HepG2 (cell line): ENCODE measurements around the gene CDH1. TPM values are rescaled to one million over a fixed set of nuclear protein-coding genes. Genes with fewer than 3 reads are reported as not detected.

ENCODE experiments used
- ATAC-seq: fragments of 200-7000 bp; cut with Tn5 transposase; 3 replicates; pipeline ENCODE4 v1.9.1; 2020; ENCODE audit warnings: mild to moderate bottlenecking, moderate library complexity
- Bru-seq: library from RNA; stranded (reverse); fragments of 400-500 nt; gene quantifications from one replicate; lab custom pipeline; 2021; lab: Mats Ljungman, UMichigan
- BruChase-seq, 2 experiments: library from RNA; stranded (reverse); fragments of 400-500 nt; gene quantifications; one replicate each; lab custom pipeline; 2021; lab: Mats Ljungman, UMichigan
- BruUV-seq: library from RNA; stranded (reverse); fragments of 400-500 nt; replicated peaks from 2 replicates; lab custom pipeline; 2021; lab: Mats Ljungman, UMichigan
- CTCF ChIA-PET: fragments of 300-600 bp; formaldehyde crosslinking; extraction: SDS; loops from one replicate; lab custom pipeline; 2021; ENCODE audit warnings: low total read pairs, inconsistent platforms, low intra/inter-chr PET ratio; lab: Yijun Ruan, JAX
- POLR2A ChIA-PET: fragments of 350-600 bp; sonication (Branson Sonifier 250); formaldehyde crosslinking; loops from one replicate; lab custom pipeline; 2020; ENCODE audit warnings: antibody characterized with exemption, inconsistent platforms; lab: Yijun Ruan, JAX
- DNase-seq: peaks from one replicate; pipeline ENCODE4 v3.0.0-alpha.2; 2015; ENCODE audit warnings: low spot score
- FAIRE-seq: peaks from 3 replicates; lab custom pipeline; 2011; peaks lifted over from hg19 to GRCh38; lab: Jason Lieb, UNC
- H2AFZ ChIP-seq: one replicate; pipeline ENCODE4 v1.6.1; 2011; ENCODE audit warnings: low read length, inconsistent platforms
- H3K27ac ChIP-seq: fragments of 300-600 bp; 3 replicates; pipeline ENCODE4 v1.8.0; 2011; ENCODE audit warnings: mixed run types, mild to moderate bottlenecking, mixed read lengths, low read length, inconsistent platforms; ENCODE audit not compliant: insufficient read depth; ENCODE audit errors: extremely low read length
- H3K27me3 ChIP-seq, 2 experiments: fragments of 200-600 bp in 1 of 2; 2 replicates in 1 of 2; 3 replicates in 1 of 2; pipeline versions ENCODE4 v1.6.0 to v1.8.0; 2011; ENCODE audit warnings: low read length in 2 of 2, mild to moderate bottlenecking in 2 of 2, moderate library complexity in 2 of 2, inconsistent platforms in 1 of 2; ENCODE audit not compliant: insufficient read depth in 2 of 2, control insufficient read depth in 1 of 2
- H3K36me3 ChIP-seq, 2 experiments: fragments of 200-600 bp in 1 of 2; replicated peaks in 1 of 2; 2 replicates in 1 of 2; 3 replicates in 1 of 2; pipeline versions ENCODE4 v1.5.1 to v1.8.0; 2011; ENCODE audit warnings: low read length in 2 of 2, inconsistent platforms in 1 of 2; ENCODE audit not compliant: insufficient read depth in 2 of 2, control insufficient read depth in 1 of 2
- H3K4me1 ChIP-seq: 2 replicates; pipeline ENCODE4 v1.5.1; 2012; ENCODE audit warnings: low read length, inconsistent platforms; ENCODE audit not compliant: insufficient read depth
- H3K4me2 ChIP-seq: 2 replicates; pipeline ENCODE4 v1.6.0; 2011; ENCODE audit warnings: low read depth, low read length, inconsistent platforms
- H3K4me3 ChIP-seq, 3 experiments: fragments of 200-600 bp in 1 of 3; sonication (generic), shearing (Covaris generic) in 1 of 3; replicated peaks in 1 of 3; 2 replicates each; pipeline ENCODE4 v1.5.1; 2011 to 2016; ENCODE audit warnings: low read length in 3 of 3, inconsistent platforms in 2 of 3, low read depth in 2 of 3, mild to moderate bottlenecking in 2 of 3, control low read depth in 1 of 3, mixed read lengths in 1 of 3; ENCODE audit not compliant: insufficient read depth in 1 of 3
- H3K79me2 ChIP-seq: one replicate; pipeline ENCODE4 v1.6.1; 2011; ENCODE audit warnings: low read length, inconsistent platforms; ENCODE audit not compliant: insufficient read depth
- H3K9ac ChIP-seq: 2 replicates; pipeline ENCODE4 v1.6.0; 2011; ENCODE audit warnings: mild to moderate bottlenecking, low read depth, low read length, inconsistent platforms; ENCODE audit not compliant: insufficient read depth
- H3K9me3 ChIP-seq: 2 replicates; pipeline ENCODE4 v1.5.1; 2012; ENCODE audit warnings: mild to moderate bottlenecking, low read length
- H4K20me1 ChIP-seq: 2 replicates; pipeline ENCODE4 v1.6.0; 2011; ENCODE audit warnings: inconsistent platforms, mild to moderate bottlenecking, low read length, moderate library complexity; ENCODE audit not compliant: insufficient read depth
- ARHGAP35 ChIP-seq: sonication (generic); formaldehyde crosslinking; IDR thresholded peaks from 2 replicates; pipeline ENCODE4 v1.9.0; 2022; ENCODE audit warnings: mild to moderate bottlenecking, inconsistent platforms, moderate library complexity, missing genetic modification reagents, borderline replicate concordance
- JDP2 ChIP-seq: sonication (generic); formaldehyde crosslinking; IDR thresholded peaks from 2 replicates; pipeline ENCODE4 v1.8.1; 2022; ENCODE audit warnings: missing genetic modification reagents, borderline replicate concordance
- NFYC ChIP-seq: IDR thresholded peaks from 2 replicates; pipeline ENCODE4 v1.6.1; 2016; ENCODE audit warnings: missing genetic modification reagents, missing compliant biosample characterization
- PHF5A ChIP-seq: IDR thresholded peaks from one replicate; pipeline ENCODE4 v1.6.1; 2018; ENCODE audit warnings: low read depth, missing genetic modification reagents; ENCODE audit not compliant: unreplicated experiment
- SP2 ChIP-seq: sonication (generic); formaldehyde crosslinking; IDR thresholded peaks from 2 replicates; pipeline ENCODE4 v1.5.1; 2020; ENCODE audit warnings: mild to moderate bottlenecking, missing genetic modification reagents
- ZNF282 ChIP-seq: fragments of 450-650 bp; IDR thresholded peaks from 2 replicates; pipeline ENCODE4 v1.6.1; 2018; ENCODE audit not compliant: partially characterized antibody
- ZNF562 ChIP-seq: sonication (generic); formaldehyde crosslinking; IDR thresholded peaks from 2 replicates; pipeline ENCODE4 v1.8.0; 2022; ENCODE audit warnings: missing genetic modification reagents, borderline replicate concordance
- ZNF615 ChIP-seq: sonication (generic); formaldehyde crosslinking; IDR thresholded peaks from 2 replicates; pipeline ENCODE4 v1.5.0; 2020; ENCODE audit warnings: mild to moderate bottlenecking, missing genetic modification reagents, borderline replicate concordance
- ZNF629 ChIP-seq: sonication (generic); formaldehyde crosslinking; conservative IDR thresholded peaks from 2 replicates; pipeline ENCODE4 v1.5.0; 2020; ENCODE audit warnings: missing genetic modification reagents
- ZNF766 ChIP-seq: sonication (generic); formaldehyde crosslinking; IDR thresholded peaks from 2 replicates; pipeline ENCODE4 v1.5.0; 2020; ENCODE audit warnings: missing genetic modification reagents, borderline replicate concordance
- WGBS: methylation state at CpG from one replicate; pipeline ENCODE4 v1.1.6; 2017; ENCODE audit warnings: low lambda C conversion rate; 5-methylcytosine and 5-hydroxymethylcytosine counted together
- in situ Hi-C: cut with HindIII; loops from 2 replicates; pipeline ENCODE4 v1.10.0; 2017; ENCODE audit warnings: low pct_unique_long_range_greater_than_20kb; ENCODE audit not compliant: extremely low pct_ligation_motif_present
- intact Hi-C: fragments of 100-400 bp; cut with micrococcal nuclease; formaldehyde crosslinking; loops from one replicate; pipeline ENCODE4 v1.10.0; 2022; ENCODE audit not compliant: unreplicated experiment
- long read RNA-seq, 2 experiments: library from RNA in 1 of 2; library from polyadenylated mRNA in 1 of 2; stranded (forward) in 1 of 2; unstranded in 1 of 2; transcript quantifications; one replicate each; pipeline ENCODE4 v2.0.0, GENCODE V29; 2019 to 2022
- polyA minus RNA-seq, 3 experiments: library from RNA; depleted of rRNA, polyadenylated mRNA; stranded (reverse); fragments of >200 nt; gene quantifications; 2 replicates each; pipeline ENCODE4 v1.2.3, GENCODE V29; 2011; ENCODE audit warnings: low replicate concordance in 1 of 3
- polyA plus RNA-seq, 8 experiments: library from polyadenylated mRNA; depleted of rRNA in 3 of 8; stranded (reverse) in 7 of 8; unstranded in 1 of 8; fragments of >200 nt; fragmentation: Illumina TruSeq in 4 of 8; extraction: Trizol in 4 of 8; gene quantifications; 2 replicates each; pipeline versions ENCODE4 v1.2.1 to v1.2.3, GENCODE V29; 2011 to 2016; ENCODE audit warnings: low read depth in 4 of 8, missing spikeins in 1 of 8, mixed read lengths in 1 of 8; ENCODE audit not compliant: insufficient read depth in 1 of 8
- total RNA-seq, 5 experiments: library from RNA; depleted of rRNA; stranded (reverse); fragments of >200 nt; fragmentation: Illumina TruSeq; extraction: Trizol; gene quantifications; 2 replicates each; pipeline ENCODE4 v1.2.3, GENCODE V29; 2016; ENCODE audit warnings: low read depth in 1 of 5
- TF ChIP-seq, protein P1 (sequence below): sonication (generic); formaldehyde crosslinking; IDR thresholded peaks from 2 replicates; pipeline ENCODE4 v1.5.1; 2020; ENCODE audit warnings: mild to moderate bottlenecking, missing genetic modification reagents, moderate library complexity
- TF ChIP-seq, protein P2 (sequence below): sonication (generic); formaldehyde crosslinking; IDR thresholded peaks from 2 replicates; pipeline ENCODE4 v1.8.0; 2022; ENCODE audit warnings: missing genetic modification reagents, mild to moderate bottlenecking, borderline replicate concordance

Gene CDH1
- 0.70 and 0.95 TPM in 2 replicates for total RNA-seq (2016; rRNA removed; fragmentation: Illumina TruSeq; extraction: Trizol)
- 0.10 and 0.18 TPM in 2 replicates for total RNA-seq (2016; cell fraction: cytosol; rRNA removed; fragmentation: Illumina TruSeq; extraction: Trizol; ENCODE audit: low read depth)
- 0.51 and 1.0 TPM in 2 replicates for total RNA-seq (2016; cell fraction: insoluble cytoplasmic fraction; rRNA removed; fragmentation: Illumina TruSeq; extraction: Trizol)
- 0.17 and 0.31 TPM in 2 replicates for total RNA-seq (2016; cell fraction: membrane; rRNA removed; fragmentation: Illumina TruSeq; extraction: Trizol)
- 1.9 and 2.1 TPM in 2 replicates for total RNA-seq (2016; cell fraction: nucleus; rRNA removed; fragmentation: Illumina TruSeq; extraction: Trizol)
- 9.8 and 10.0 TPM in 2 replicates for polyA plus RNA-seq (2011; rRNA removed)
- polyA plus RNA-seq (2011; cell fraction: cytosol; rRNA removed), result 3.0 and 7.2 TPM in 2 replicates
- 4.1 and 7.8 TPM in 2 replicates for polyA plus RNA-seq (2011; cell fraction: nucleus; rRNA removed)
- polyA plus RNA-seq (2012), result 25.1 and 45.8 TPM in 2 replicates
- 0.11 and 0.24 TPM in 2 replicates for polyA plus RNA-seq (2016; cell fraction: cytosol; fragmentation: Illumina TruSeq; extraction: Trizol; ENCODE audit: low read depth)
- polyA plus RNA-seq (2016; cell fraction: insoluble cytoplasmic fraction; fragmentation: Illumina TruSeq; extraction: Trizol; ENCODE audit: low read depth), result 0.56 and 1.3 TPM in 2 replicates
- 0.18 and 0.21 TPM in 2 replicates for polyA plus RNA-seq (2016; cell fraction: membrane; fragmentation: Illumina TruSeq; extraction: Trizol; ENCODE audit: low read depth)
- polyA plus RNA-seq (2016; cell fraction: nucleus; fragmentation: Illumina TruSeq; extraction: Trizol; ENCODE audit: insufficient read depth, low read depth), result 2.6 and 4.5 TPM in 2 replicates
- 1.1 and 21.8 TPM in 2 replicates for polyA minus RNA-seq (2011; rRNA and poly(A)+ RNA removed; ENCODE audit: low replicate concordance)
- polyA minus RNA-seq (2011; cell fraction: cytosol; rRNA and poly(A)+ RNA removed), result 16.0 and 28.9 TPM in 2 replicates
- polyA minus RNA-seq (2011; cell fraction: nucleus; rRNA and poly(A)+ RNA removed), result 5.7 and 10.7 TPM in 2 replicates
- Bru-seq, nascent RNA, result percentile 31 among the genes with signal in this experiment
- percentile 34 among the genes with signal in this experiment for BruChase-seq, experiment 1, labeled RNA remaining after a 6-hour chase
- percentile 29 among the genes with signal in this experiment for BruChase-seq, experiment 2, labeled RNA remaining after a 2-hour chase
- long read RNA-seq, experiment 1, full-length matches to known transcripts, result 2 of 2 reads
- long read RNA-seq, experiment 1, partial matches to known transcripts, result 0 of 2 reads
- long read RNA-seq, experiment 1, other reads (novel, unspliced or antisense), result 0 of 2 reads
- long read RNA-seq, experiment 2, full-length matches to known transcripts, result 3 of 11 reads
- long read RNA-seq, experiment 2, partial matches to known transcripts, result 1 of 11 reads
- long read RNA-seq, experiment 2, other reads (novel, unspliced or antisense), result 7 of 11 reads

DNA sequence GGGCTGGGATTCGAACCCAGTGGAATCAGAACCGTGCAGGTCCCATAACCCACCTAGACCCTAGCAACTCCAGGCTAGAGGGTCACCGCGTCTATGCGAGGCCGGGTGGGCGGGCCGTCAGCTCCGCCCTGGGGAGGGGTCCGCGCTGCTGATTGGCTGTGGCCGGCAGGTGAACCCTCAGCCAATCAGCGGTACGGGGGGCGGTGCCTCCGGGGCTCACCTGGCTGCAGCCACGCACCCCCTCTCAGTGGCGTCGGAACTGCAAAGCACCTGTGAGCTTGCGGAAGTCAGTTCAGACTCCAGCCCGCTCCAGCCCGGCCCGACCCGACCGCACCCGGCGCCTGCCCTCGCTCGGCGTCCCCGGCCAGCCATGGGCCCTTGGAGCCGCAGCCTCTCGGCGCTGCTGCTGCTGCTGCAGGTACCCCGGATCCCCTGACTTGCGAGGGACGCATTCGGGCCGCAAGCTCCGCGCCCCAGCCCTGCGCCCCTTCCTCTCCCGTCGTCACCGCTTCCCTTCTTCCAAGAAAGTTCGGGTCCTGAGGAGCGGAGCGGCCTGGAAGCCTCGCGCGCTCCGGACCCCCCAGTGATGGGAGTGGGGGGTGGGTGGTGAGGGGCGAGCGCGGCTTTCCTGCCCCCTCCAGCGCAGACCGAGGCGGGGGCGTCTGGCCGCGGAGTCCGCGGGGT lies at the start of gene CDH1:
Gene CDH1, plus strand, starts transcription at position 247 of the 684 bp plus-strand sequence. Its CDS starts 124 bp downstream, at position 371.
- H3K36me3 ChIP-seq, result no peaks in the 10 kb centered on the region
- intact Hi-C loops (loop anchor here (5.0 kb wide), 1 partner anchor 1765 kb away; no protein-coding TSS in a partner anchor), in situ Hi-C loops (no loop called here)
- H3K27me3 ChIP-seq, result peaks cover 1 to 26% of the 10 kb centered on the region in 2 experiments; a peak in 3 of 5 replicates
- no peaks in the 10 kb centered on the region for H3K79me2 ChIP-seq
- no peaks in the 10 kb centered on the region for H3K9me3 ChIP-seq
- no peak within 1 kb of the TSS for H2AFZ ChIP-seq
- 5% methylated on average over 26 of the region's 63 CpGs for WGBS
- H3K9ac ChIP-seq, result peak within 1 kb of the TSS; percentile 62
- ChIA-PET POLR2A (interaction anchor here (7.0 kb wide), 1 partner anchor 55 kb away, joined by 134 read pairs; no protein-coding TSS in a partner anchor), CTCF (no interaction called here)
- no peak within 1 kb of the TSS for H3K27ac ChIP-seq
- BruUV-seq, result no TSS peak
- no peaks in the 10 kb centered on the region for H4K20me1 ChIP-seq
- H3K4me2 ChIP-seq, result peak within 1 kb of the TSS; percentile 86
- H3K4me3 ChIP-seq, result peak within 1 kb of the TSS; percentile 48 to 78 (median 60)
- no peak for FAIRE-seq
- ATAC-seq, result peak; percentile 48
- DNase-seq, result no peak
- H3K4me1 ChIP-seq, result peaks cover 91% of the 10 kb centered on the region
- TF ChIP-seq ZNF629 (CRISPR knock-in tag) (no peak), PHF5A (CRISPR knock-in tag) (no peak), ZNF562 (CRISPR knock-in tag) (no peak), NFYC (CRISPR knock-in tag) (peak; percentile 77), ZNF282 (no peak), ZNF766 (CRISPR knock-in tag) (0 out of 2 replicates have a peak, but pooled peaks have one; percentile 27), JDP2 (no peak), SP2 (CRISPR knock-in tag) (peak; percentile 49), ARHGAP35 (CRISPR knock-in tag) (peak; percentile 38; the same call in 1 of the 2 replicates), ZNF615 (CRISPR knock-in tag) (no peak)
- TF ChIP-seq, protein P1, sequence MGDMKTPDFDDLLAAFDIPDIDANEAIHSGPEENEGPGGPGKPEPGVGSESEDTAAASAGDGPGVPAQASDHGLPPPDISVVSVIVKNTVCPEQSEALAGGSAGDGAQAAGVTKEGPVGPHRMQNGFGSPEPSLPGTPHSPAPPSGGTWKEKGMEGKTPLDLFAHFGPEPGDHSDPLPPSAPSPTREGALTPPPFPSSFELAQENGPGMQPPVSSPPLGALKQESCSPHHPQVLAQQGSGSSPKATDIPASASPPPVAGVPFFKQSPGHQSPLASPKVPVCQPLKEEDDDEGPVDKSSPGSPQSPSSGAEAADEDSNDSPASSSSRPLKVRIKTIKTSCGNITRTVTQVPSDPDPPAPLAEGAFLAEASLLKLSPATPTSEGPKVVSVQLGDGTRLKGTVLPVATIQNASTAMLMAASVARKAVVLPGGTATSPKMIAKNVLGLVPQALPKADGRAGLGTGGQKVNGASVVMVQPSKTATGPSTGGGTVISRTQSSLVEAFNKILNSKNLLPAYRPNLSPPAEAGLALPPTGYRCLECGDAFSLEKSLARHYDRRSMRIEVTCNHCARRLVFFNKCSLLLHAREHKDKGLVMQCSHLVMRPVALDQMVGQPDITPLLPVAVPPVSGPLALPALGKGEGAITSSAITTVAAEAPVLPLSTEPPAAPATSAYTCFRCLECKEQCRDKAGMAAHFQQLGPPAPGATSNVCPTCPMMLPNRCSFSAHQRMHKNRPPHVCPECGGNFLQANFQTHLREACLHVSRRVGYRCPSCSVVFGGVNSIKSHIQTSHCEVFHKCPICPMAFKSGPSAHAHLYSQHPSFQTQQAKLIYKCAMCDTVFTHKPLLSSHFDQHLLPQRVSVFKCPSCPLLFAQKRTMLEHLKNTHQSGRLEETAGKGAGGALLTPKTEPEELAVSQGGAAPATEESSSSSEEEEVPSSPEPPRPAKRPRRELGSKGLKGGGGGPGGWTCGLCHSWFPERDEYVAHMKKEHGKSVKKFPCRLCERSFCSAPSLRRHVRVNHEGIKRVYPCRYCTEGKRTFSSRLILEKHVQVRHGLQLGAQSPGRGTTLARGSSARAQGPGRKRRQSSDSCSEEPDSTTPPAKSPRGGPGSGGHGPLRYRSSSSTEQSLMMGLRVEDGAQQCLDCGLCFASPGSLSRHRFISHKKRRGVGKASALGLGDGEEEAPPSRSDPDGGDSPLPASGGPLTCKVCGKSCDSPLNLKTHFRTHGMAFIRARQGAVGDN (CRISPR knock-in tag), result peak; percentile 71
- TF ChIP-seq, protein P2, sequence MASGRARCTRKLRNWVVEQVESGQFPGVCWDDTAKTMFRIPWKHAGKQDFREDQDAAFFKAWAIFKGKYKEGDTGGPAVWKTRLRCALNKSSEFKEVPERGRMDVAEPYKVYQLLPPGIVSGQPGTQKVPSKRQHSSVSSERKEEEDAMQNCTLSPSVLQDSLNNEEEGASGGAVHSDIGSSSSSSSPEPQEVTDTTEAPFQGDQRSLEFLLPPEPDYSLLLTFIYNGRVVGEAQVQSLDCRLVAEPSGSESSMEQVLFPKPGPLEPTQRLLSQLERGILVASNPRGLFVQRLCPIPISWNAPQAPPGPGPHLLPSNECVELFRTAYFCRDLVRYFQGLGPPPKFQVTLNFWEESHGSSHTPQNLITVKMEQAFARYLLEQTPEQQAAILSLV, result peak; percentile 85; the same call in 1 of the 2 replicates
